ENCODE data around the gene MPND.

- no peak for TF ChIP-seq CTCF (IDR thresholded peaks at IDR 0.05)
- no peak for TF ChIP-seq ZFX (IDR thresholded peaks at IDR 0.05; ENCODE audit: borderline replicate concordance)
These were observed 17.3 kb downstream of the MPND start for GRCh38 chr19:4360641-4361151.

Data from 22Rv1 (cell line).